ENCODE results near the gene OR4D1.

OR4D1 gene

DNA sequence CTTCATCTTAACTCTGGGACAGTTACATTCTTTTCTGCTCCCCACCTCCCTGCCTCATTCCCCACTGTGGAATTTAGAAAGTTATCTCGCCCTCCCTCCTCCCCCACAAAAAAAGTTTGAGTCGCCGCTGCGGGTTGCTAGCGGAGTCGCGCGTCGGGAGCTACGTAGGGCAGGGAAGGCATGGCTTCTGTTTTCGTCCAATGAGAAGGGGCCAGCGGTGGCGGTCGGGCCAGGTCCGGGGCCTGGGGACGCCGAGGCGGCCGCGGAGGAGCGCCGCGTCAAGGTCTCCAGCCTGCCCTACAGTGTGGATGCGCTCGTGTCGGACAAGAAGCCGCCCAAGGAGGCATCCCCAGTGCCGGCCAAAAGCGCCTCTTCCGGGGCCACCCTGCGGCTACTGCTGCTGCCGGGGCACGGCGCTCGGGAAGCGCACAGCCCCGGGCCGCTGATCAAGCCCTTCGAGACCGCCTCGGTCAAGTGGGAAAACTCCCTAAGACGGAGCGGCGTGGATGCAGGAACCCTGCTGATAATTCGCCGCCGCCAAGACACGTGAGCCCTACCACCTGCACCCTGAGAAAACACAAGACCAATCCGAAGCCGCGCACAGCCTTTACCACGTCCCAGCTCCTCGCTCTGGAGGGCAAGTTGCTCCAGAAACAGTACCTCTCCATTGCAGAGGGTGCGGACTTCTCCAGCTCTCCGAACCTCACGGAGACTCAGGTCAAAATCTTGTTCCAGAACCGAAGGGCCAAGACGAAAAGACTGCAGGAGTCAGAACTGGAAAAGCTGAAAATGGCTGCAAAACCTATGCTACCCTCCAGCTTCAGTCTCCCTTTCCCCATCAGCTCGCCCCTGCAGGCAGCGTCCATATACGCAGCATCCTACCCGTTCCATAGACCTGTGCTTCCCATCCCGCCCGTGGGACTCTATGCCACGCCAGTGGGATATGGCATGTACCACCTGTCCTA lies 8.9 kb downstream of the OR4D1 start:
- DNase-seq: peak; percentile 22 to 36

DNA sequence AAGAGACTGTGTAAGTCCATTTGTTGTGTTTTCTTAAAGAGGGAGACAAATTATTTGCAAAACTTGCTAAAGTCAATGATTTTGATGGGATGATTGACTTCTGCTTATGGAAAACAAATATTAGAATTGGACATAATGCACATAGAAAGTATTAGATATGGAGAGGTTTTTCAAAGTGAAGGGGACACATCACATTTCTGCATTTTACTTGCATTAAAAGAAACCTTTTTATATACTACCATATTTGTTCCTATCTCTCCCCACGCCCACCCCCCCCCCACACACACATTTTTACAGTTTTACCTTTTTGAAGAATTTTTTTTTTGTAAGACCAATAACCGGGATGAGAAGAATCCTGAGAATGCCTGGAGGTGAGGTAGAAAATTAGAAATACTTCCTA lies 10.0 kb downstream of the OR4D1 start:
- DNase-seq: no peak

DNA sequence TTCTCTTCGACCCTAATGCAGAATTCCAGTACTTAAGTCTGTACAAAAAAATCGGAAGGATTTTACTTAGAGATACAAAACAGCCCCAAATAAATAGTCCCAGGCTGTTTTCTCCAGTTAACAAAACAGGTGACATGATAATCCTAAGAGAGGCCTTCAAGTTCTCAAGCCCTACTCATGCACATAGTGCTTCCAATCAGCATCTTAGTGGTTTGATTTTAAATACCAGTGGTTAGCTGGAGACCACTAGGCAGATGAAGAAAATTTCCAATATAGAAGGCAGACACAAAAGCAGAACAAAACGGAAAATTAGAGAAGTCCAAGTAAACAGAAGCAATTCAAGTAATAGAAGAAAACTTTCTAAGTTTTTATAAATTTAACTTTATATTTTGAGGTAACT lies 13.4 kb downstream of the OR4D1 start:
- DNase-seq: no peak

DNA sequence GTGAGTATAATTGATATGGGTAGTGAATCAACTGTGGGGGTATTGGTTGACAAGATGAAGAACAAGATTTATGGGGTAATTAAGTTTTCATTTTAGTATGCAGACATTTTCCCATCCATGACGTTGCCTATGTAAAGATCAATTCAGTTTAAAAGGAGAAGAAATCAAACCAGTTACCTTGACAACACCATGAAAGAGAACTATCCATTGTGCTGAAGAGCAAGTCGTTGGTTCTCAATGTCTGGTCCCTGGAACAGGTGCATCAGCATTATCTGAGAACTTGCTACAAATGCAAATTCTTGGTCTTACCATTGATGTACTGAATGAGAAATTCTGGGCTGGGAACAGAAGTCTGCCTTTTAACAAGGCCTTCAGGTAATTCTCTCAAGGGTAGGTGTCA lies 17.8 kb downstream of the OR4D1 start:
- DNase-seq: no peak

DNA sequence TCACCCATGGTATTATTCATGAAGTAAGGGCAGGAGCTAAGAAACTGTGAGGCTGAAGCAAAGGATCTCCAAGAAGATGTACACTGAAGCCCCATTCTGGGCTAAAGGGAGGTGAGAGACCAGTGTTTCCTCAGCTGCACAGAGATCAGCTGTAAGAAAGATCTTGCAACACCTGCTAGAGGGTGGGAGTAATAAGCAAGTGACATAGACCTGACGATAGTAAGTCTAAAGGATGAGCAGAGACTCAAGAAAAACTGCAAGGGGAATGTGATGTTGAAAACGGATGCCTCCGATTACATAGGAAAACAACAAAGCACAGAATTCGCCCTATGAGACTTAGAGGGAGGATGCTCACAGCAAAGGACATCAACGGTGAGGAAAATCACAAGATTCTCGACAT lies 18.5 kb downstream of the OR4D1 start, which contains the start of gene OR4D2:
OR4D2 (plus strand) TSS at position 301 of the 400 bp plus-strand sequence. CDS start 2,674 bp downstream, outside the sequence.
- no peak for DNase-seq

DNA sequence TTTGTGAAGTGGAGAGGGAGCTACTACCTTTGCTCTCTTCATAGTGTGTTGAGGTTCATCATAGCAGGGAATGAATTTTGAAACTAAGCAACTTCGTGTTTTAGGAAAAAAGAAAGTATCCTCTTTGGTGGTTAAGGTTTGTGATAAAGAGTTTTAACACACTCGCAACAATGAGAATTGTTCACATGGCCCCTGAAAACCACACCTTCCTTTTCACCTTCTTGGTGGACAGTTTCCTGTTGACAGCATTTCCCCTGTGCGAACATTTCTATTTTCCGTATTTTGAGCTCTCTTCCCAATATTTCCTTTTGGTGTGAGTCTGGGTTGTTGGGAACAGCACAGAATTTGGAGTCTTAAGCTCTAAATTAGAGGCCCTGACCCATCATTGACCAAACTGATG lies 22.4 kb downstream of the OR4D1 start:
- no peak for DNase-seq

DNA sequence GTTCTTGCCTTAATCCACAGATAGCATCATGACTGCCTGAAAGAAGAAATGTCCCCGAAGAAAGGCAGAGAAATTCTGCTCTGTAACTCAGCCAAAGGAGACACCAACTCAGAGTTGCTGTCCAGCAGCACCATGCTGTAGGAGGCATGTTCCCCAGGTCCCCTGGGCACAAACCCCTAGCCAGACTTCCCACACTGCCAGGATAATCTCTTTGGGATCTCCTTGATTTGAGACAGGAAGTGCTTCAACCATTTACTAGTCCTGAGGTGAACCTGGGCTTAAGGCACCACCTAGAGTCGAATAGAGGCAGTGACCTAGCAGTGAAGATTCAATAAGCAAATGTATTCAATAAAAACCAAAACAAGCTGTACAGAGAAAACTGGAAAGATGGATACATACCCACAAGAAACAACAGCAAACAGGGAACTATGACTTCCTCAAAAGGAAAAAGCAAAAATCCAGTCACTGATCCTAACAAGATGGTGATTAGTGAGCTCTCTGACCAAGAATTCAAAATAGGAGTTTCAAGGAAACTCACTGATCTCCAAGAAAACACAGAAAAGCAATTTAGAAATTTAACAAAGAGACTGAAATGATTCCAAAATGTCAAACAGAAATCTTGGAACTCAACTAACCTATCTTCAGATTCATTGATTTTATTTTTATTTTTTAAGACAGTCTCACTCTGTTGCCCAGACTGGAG lies 24.3 kb downstream of the OR4D1 start:
- peak; percentile 18 to 34 for DNase-seq

DNA sequence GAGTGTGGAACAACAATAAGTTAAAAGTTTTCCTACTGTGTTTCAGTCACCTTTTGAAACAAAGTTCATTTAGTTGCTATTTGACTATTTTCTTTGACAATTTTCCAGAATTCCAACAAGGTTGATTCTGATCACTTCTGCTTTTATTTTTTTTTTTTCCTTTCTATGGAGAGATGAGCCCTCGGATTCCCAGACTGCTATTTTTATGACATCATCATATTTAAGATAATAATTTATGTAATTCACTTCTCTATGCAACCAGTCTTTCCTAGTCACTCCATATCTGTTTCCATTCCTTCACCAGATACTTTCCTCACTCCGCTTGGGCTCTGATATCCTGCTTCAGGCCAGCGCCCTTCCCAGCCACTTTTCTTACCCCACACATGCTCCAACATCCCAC lies 26.7 kb downstream of the OR4D1 start:
- no peak for DNase-seq

DNA sequence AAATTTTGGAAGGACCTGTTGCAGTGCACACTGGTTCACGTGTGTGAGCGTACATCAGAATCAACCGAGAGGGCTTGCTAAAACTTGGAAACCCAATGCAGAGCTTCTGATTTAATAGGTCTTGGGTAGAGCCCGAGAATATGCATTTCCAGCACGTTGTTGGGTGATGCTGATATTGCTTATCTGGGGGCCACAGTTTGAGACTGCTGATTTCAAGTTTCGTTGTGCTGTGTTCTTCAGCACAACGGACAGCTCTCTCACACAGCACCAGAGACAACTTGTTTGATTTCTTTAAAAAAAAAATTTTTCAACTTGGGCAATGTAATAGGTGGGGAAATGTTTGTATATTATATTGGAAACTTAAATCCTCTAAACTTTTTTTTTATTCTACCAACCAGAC lies 28.0 kb downstream of the OR4D1 start:
- no peak for DNase-seq

DNA sequence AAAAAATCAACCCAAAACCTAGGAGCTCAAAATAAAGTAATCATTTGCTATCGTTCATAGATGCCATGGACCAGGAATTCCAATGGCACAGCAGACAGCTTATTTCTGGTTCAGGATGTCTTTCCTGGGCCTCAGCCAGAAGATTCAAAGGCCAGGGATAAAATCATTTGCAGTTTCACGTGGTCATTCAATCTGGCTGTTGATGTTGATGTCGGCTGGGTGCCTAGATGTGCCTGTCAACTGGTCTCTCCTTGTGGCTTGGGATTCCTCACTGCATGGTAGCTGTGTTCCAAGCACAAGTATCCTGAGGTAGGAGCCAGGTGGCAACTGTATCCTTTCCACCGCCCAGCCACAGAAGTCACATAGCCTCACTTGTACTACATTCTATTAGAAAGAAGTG lies 33.6 kb downstream of the OR4D1 start:
- DNase-seq: no peak

DNA sequence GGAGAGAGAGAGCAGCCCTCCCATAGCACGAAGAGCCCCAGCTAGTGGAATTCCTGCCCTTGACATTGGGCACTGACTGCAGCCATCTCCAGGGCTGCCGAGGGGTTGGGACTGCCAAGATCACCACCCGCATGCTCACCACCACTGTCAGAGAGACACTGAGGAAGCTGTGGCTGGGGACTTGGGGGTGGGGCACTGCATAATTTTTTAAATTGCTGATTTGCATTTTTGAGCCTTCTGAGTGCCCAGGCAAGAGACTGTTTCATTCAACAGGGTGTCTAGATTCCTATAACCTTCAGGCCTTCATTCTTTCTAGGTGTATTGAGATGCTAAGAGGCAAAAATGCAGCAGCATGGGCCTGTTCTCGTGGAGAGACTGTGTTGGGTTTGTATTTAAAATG lies 35.3 kb downstream of the OR4D1 start:
- DNase-seq: no peak

DNA sequence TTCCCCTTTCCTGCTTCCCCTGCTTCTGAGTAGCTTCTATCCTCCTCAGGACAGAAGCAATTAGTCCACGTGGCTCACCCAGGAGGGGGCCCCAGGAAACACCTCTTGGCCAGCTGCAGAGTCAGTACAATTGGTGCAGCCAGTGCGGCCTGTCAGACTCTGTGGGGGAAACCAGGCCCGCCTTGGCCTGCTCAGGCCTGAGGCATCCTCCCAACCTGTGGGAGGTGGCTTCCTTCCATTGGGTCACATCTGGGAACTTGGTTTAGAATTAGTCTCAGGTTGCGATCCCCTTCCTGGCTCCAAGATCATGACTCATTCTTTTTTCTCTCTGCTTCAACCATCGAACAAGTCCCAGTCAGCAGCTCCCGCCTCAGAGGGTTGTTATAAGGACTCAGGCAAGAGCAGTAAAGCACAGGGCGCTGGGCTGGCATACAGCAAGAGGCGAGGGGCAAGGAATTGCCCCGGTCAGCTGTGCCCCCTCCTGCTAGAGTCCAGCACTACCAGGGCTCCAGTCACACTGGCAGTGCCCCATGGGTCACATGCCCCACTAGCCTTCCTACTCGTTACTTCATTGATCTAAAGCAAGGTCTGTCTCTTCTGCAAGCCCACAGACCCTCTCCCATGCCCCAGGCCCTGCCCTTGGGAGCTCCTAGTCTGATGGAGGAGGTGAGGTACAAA lies 36.3 kb downstream of the OR4D1 start:
- DNase-seq: no peak

DNA sequence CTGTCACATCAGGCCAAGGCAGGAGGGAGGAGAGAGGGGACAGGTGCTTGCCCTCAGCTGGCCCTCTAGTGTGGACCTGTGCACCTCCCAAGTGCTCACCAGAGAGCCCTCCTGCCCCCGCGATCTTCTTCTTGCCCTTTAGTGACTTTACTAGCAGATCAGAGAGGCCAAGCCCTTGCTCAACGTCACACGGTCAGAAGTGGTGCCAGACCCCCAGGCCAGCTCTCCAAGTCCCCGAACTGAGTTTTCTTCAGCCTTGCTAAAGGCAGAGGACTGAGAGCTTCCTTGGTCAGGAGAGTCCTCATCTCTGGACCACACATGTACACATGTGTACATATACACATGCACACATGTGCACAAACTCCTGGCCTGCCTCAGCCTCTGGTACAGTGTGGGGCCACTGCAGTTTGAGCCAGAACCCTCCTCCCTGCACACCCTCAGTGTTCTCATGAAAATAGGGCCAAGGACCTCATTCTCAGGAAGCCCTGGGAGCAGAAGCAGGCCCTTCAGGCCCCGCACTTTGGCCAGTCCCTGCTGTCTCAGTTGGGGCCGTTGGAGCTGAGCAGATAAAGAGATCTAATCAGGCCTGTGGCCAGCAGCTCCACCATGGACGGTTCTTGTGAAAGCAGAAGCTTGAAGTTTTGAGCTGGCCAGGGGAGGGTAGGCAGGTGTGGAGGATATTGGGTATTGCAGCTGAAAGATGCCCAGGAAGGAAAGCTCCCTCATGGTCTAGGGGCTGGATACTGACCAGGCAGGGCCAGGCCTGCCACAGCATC lies 37.0 kb downstream of the OR4D1 start:
- DNase-seq: no peak

DNA sequence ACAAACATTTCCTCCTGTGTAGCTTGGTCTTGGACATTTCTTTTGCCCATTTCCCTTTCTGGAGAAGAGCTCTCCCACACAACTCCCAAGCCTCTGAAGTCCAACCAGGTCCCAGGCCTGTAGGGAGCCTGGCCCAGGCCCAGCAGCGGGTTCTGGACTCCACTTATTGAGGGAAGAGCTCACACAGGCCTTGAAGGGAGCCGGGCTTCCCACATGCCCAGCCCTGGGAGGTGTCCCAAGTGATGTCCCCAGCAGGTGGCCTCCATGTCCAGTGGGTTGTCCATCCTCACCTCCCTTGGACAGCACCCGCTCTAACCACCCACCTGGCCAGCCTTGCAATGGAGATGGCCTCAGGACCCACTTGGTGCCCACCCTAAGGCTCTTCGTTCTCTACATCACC lies 38.4 kb downstream of the OR4D1 start:
- no peak for DNase-seq

DNA sequence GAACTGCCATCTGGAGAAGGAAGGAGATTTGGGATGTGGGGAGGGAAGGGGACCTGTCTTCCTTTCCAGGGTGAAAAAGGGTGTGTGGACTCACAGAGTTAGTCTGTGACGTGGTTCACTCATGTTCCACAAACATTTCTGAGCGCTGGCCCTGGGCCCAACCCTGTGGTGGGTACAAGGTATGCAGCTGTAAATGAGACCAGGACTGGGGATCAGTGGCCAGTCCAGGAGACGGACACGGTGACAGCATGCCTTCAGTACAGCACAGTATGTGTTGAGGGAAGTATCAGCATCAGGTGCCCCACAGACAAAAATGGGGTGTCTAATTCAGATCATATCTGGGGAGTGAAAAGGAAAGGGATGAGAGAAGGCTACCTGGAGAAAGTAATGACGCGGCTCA lies 38.9 kb downstream of the OR4D1 start:
- DNase-seq: no peak

DNA sequence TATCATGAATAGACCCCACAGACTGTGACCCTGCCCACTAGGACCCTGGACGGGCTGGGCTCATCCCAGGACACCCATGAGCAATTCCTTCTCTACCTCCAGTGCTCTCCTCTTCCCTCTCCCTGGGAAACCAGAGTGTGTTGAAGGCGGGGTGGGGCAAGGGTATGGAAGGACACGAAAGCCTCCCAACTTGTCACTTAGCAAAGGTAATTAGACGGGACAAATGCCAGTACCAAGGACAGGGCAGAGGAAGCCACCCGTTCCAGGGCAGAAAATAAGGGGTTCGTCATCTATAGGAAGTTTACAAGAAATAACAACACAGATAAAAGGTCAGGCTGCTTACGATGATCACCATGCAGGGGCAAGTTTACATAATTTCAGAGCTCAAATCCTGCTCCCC lies 39.5 kb downstream of the OR4D1 start:
- no peak for DNase-seq

DNA sequence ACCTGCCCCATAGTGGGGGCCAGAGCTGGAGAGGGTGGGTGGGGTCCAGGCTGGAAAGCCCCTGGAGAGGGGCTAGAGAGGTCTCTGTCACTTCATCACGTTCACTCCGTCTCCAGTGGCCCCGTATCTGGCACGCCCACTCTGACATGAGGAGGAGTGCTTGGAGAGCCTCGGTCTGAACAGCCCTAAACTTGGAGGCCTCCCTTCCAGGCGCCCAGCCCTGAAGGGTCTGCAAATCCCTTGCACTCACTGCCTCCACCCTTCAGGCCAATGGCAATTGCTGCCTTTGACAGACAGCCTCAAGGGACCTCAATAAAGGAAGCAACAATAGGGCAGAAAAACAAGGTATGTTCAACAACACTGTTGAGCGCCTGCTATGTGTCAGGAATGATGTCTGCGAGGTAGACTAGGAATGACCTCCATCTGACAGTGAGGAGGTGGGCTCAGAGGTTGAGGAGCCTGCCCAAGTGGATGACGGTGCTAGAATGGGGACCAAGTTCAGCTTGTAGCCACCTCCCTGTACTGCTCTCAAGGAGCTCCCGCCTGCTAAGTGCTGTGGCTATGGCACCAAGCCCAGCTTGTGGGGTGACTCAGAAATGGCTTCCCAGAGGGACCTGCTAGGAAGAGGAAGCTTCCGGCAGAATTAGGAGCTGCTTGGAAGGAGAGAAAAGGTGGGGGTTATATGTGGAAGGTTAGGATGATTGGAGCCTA lies 41.4 kb downstream of the OR4D1 start:
- no peak for DNase-seq

DNA sequence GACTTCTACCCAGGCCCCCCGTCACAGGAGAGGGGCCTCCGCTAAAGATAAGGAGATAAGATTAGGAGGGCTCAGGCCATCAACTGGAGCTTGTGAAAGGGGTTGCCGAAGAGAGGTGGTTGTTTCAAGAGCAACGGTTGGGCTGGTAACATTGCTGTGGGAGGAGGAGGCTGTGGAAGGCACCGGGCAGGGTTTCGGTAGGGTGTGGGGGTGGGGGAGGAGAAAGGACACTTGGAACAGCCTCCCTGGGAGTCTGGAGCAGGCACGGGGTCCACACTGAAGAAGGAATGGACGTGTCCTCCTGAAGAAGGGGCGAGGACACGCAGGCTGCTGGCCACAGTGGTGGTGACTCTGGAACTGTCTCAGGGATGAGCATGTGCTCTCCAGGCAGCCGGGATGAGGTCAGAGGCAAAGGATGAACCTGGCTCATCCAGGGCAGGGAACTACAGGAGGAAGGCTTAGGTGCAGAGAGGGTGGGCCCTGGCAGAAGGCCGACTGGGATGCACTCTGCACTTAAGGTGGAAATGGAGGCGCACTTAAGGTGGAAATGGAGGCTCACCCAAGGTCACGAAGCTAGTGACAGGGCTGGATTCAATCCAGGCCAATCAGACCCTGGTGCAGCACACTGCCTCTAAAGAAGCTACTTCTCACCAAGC lies 43.2 kb downstream of the OR4D1 start:
- DNase-seq: no peak

DNA sequence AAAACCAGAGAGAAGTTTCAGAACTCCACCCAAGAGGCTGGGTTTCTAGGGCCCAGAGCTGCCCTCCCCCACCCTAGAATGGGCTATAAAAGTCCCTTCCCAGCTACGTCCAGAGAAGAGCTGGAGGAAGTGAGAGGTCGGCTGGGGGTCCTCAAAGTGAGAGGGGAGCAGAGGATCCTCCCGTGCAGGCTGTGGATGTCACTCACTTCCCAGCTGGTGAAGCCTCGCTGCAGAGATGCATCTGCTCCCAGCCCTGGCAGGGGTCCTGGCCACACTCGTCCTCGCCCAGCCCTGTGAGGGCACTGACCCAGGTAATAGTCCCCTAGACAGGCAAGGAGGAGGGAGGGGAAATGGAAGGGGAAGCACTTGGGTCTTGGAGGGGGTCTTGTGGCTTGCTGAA lies 44.4 kb downstream of the OR4D1 start, which contains the start of gene EPX:
EPX (plus strand) TSS at position 115 of the 400 bp plus-strand sequence; CDS start at position 236, 121 bp downstream.
- DNase-seq: no peak

DNA sequence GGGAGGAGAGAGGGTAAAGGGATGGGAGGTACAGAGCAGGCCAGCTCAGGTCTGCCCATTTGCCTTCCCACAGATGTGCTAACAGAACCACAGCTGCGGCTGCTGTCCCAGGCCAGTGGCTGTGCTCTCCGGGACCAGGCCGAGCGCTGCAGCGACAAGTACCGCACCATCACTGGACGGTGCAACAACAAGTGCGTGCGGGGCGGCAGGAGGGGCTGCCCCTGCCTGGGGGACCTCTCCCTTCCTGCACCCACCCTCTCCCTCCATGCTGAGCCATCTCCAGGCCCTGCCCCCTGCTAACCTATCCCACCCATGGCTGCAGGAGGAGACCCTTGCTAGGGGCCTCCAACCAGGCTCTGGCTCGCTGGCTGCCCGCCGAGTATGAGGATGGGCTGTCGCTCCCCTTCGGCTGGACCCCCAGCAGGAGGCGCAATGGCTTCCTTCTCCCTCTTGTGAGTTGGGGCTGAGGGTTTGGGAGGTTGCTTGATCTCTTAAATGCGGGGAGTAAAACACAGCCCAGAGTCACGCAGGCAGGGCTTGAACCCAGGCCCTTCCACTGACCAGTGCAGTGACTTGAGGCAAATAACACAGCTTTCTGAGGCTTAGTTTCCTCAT lies 45.6 kb downstream of the OR4D1 start:
- no peak for DNase-seq

Measured in activated CD4-positive, alpha-beta T cell treated with anti-CD3 and anti-CD28 coated beads, Interleukin-2, amount 50 U/mL, for 4 hours (primary cell).